BE2C (cell line): ENCODE results near the gene PGM2L1.
A peak's percentile ranks its signal among the peaks of the same experiment; 100 is the strongest.

Source experiments
- DNase-seq: peaks from one replicate; pipeline ENCODE4 v3.0.0-alpha.2; 2020
- H3K27me3 ChIP-seq: fragments of 250-450 bp; sonication (Bioruptor Pico); 2 replicates; pipeline ENCODE4 v1.5.1; 2020; ENCODE audit warnings: mild to moderate bottlenecking
- H3K36me3 ChIP-seq: fragments of 250-450 bp; sonication (Bioruptor Pico); 2 replicates; pipeline ENCODE4 v1.5.1; 2020; ENCODE audit warnings: mild to moderate bottlenecking
- H3K4me1 ChIP-seq: fragments of 250-450 bp; sonication (Bioruptor Pico); 2 replicates; pipeline ENCODE4 v1.5.1; 2020
- H3K4me3 ChIP-seq: 2 replicates; pipeline ENCODE4 v1.5.1; 2011; ENCODE audit warnings: low read depth, low read length
- H3K9me3 ChIP-seq: fragments of 250-450 bp; sonication (Bioruptor Pico); 2 replicates; pipeline ENCODE4 v1.5.1; 2020
- TF ChIP-seq, protein P1 (sequence below): IDR thresholded peaks from 2 replicates; pipeline ENCODE4 v1.5.1; 2012; ENCODE audit warnings: mild to moderate bottlenecking, low read depth, low read length

Gene PGM2L1

GRCh38 chr11:74310857-74311256 is 87.4 kb downstream of the PGM2L1 start:
- Histone ChIP-seq H3K27me3 (peaks cover 8% of the 10 kb centered on the region), H3K36me3 (no peaks in the 10 kb centered on the region), H3K9me3 (no peaks in the 10 kb centered on the region; the same call in 1 of the 2 replicates), H3K4me3 (peak overlapping the region; percentile 47), H3K4me1 (0 out of 2 replicates have a peak, but pooled peaks cover 2% of the 10 kb centered on the region)
- TF ChIP-seq, protein P1, sequence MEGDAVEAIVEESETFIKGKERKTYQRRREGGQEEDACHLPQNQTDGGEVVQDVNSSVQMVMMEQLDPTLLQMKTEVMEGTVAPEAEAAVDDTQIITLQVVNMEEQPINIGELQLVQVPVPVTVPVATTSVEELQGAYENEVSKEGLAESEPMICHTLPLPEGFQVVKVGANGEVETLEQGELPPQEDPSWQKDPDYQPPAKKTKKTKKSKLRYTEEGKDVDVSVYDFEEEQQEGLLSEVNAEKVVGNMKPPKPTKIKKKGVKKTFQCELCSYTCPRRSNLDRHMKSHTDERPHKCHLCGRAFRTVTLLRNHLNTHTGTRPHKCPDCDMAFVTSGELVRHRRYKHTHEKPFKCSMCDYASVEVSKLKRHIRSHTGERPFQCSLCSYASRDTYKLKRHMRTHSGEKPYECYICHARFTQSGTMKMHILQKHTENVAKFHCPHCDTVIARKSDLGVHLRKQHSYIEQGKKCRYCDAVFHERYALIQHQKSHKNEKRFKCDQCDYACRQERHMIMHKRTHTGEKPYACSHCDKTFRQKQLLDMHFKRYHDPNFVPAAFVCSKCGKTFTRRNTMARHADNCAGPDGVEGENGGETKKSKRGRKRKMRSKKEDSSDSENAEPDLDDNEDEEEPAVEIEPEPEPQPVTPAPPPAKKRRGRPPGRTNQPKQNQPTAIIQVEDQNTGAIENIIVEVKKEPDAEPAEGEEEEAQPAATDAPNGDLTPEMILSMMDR = no peak
- DNase-seq = no peak

- Histone ChIP-seq H3K27me3 (peaks cover 8% of the 10 kb centered on the region), H3K4me3 (no peak overlapping the region), H3K4me1 (0 out of 2 replicates have a peak, but pooled peaks cover 2% of the 10 kb centered on the region), H3K36me3 (no peaks in the 10 kb centered on the region), H3K9me3 (no peaks in the 10 kb centered on the region; the same call in 1 of the 2 replicates)
- peak; percentile 39 for DNase-seq
- TF ChIP-seq, protein P1 = no peak
Observed at GRCh38 chr11:74307434-74307833, 90.8 kb downstream of the PGM2L1 start.

GRCh38 chr11:74306435-74307175 is 91.6 kb downstream of the PGM2L1 start:
- no peaks in the 10 kb centered on the region for H3K36me3 ChIP-seq
- 0 out of 2 replicates have a peak, but pooled peaks cover 2% of the 10 kb centered on the region for H3K4me1 ChIP-seq
- DNase-seq = no peak
- no peaks in the 10 kb centered on the region for H3K9me3 ChIP-seq
- no peak overlapping the region for H3K4me3 ChIP-seq
- peaks cover 8% of the 10 kb centered on the region for H3K27me3 ChIP-seq
- TF ChIP-seq, protein P1 = no peak

- TF ChIP-seq, protein P1 = no peak
- H3K36me3 ChIP-seq = no peaks in the 10 kb centered on the region
- no peak overlapping the region for H3K4me3 ChIP-seq
- H3K27me3 ChIP-seq = no peaks in the 10 kb centered on the region; the same call in 1 of the 2 replicates
- DNase-seq = no peak
- no peaks in the 10 kb centered on the region for H3K9me3 ChIP-seq
- H3K4me1 ChIP-seq = no peaks in the 10 kb centered on the region
Observed at GRCh38 chr11:74299015-74299414, 99.2 kb downstream of the PGM2L1 start.

DNA sequence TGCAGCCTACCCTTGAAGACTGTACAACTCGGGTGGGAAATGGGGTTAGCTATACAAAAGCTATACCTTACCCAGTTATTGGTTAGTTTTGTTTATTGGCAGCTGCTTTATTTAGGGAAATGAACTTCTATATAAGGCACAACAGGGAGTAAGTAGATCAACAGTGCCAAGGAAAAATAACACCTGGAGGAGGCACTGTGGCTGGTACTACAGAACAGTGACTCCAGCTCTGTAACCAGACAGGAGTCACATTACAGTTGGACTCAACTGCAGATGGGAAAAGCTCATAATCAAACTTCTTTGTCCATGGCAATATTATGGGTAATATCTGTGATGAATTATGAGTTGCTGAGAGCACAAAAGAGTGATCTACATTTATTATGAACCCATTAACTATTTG is 100.7 kb downstream of the PGM2L1 start:
- Histone ChIP-seq H3K36me3 (no peaks in the 10 kb centered on the region), H3K9me3 (no peaks in the 10 kb centered on the region), H3K27me3 (peaks cover 3% of the 10 kb centered on the region; the same call in 1 of the 2 replicates), H3K4me1 (no peaks in the 10 kb centered on the region), H3K4me3 (no peak overlapping the region)
- no peak for DNase-seq
- TF ChIP-seq, protein P1 = no peak

DNA sequence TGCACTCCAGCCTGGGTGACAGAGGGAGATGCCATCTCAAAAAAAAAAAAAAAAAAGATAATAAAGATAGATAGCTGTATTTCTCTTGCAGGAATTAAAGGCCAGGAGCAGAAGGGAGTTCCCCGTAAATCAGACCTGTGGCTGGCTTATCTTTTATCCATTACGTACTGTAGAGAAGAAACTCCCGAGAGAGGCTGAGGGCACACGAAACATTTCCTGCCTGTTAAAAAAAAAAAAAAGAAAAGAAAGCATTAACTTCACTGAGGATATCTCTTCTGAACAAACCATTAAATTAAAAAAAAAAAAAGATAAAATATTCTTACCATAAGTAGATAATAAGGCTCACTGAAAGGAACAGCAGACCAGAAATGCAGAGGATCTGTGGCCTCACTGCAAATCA is 109.3 kb downstream of the PGM2L1 start:
- Histone ChIP-seq H3K9me3 (no peaks in the 10 kb centered on the region), H3K4me1 (no peaks in the 10 kb centered on the region), H3K27me3 (peaks cover 3% of the 10 kb centered on the region; the same call in 1 of the 2 replicates), H3K36me3 (no peaks in the 10 kb centered on the region), H3K4me3 (no peak overlapping the region)
- TF ChIP-seq, protein P1 = no peak
- no peak for DNase-seq
